ENCODE measurements around the gene UTP14A. TPM values are rescaled to one million over a fixed set of nuclear protein-coding genes. Genes with fewer than 3 reads are reported as not detected.

UTP14A gene
- total and polyA plus RNA-seq, 2 experiments from 2014 or later = 8.7 to 11.4 TPM

- TF ChIP-seq EZH2 (IDR thresholded peaks at IDR 0.05; ENCODE audit: borderline replicate concordance) = no peak
- no peak for TF ChIP-seq EZH2phosphoT487 (IDR thresholded peaks at IDR 0.05; ENCODE audit: low read depth, severe bottlenecking, unreplicated experiment)
- no peaks in the 10 kb centered on the region for H4K20me1 ChIP-seq (ENCODE audit: insufficient read depth, poor library complexity, severe bottlenecking)
- H3K36me3 ChIP-seq (replicated peaks; ENCODE audit: insufficient read depth, low read depth) = no peaks in the 10 kb centered on the region
- peaks cover 10% of the 10 kb centered on the region for H3K27me3 ChIP-seq
- H3K4me3 ChIP-seq = no peak overlapping the region
- no peaks in the 10 kb centered on the region for H3K79me2 ChIP-seq
- H3K9me3 ChIP-seq (ENCODE audit: low read depth) = no peaks in the 10 kb centered on the region
- peak overlapping the region; percentile 40 for H2AFZ ChIP-seq
- H3K4me2 ChIP-seq = peak overlapping the region; percentile 80
- no peak overlapping the region for H3K27ac ChIP-seq
- peak; percentile 22 for DNase-seq (ENCODE audit: low spot score)
- 45% methylated on average over 41 of the region's 47 CpGs for WGBS (ENCODE audit: low lambda C conversion rate, missing lambda C conversion rate)
- no peaks in the 10 kb centered on the region for H3K4me1 ChIP-seq (ENCODE audit: insufficient read depth)
- no peaks in the 10 kb centered on the region for H3K9me2 ChIP-seq (replicated peaks; ENCODE audit: insufficient read depth)
Measured at GRCh38 chrX:129932821-129933321, 26.9 kb downstream of the UTP14A start.

DNA sequence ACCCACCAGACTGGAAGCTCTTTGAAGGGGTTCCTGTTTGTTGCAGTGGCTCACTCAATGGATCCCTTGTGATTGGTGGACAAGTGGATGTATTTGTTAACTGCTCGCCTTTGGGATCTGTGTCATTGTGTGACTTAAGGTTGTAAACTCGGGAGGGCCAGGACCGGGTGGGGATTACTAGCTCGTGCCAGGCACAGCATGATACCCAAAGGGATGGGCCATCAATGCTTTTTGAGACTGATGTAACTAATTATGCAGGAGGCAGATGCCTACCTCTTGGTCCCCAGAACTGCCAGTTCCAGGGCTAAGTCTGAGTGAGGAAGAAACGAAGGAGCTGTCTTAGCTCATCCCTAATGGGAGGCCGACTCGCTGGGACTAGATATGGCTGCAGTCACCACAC is 27.7 kb downstream of the UTP14A start:
- H3K4me1 ChIP-seq (ENCODE audit: insufficient read depth) = no peaks in the 10 kb centered on the region
- no peak overlapping the region for H3K4me3 ChIP-seq
- H4K20me1 ChIP-seq (ENCODE audit: insufficient read depth, poor library complexity, severe bottlenecking) = no peaks in the 10 kb centered on the region
- no peak overlapping the region for H3K27ac ChIP-seq
- no peaks in the 10 kb centered on the region for H3K9me2 ChIP-seq (replicated peaks; ENCODE audit: insufficient read depth)
- peak; percentile 24 for DNase-seq (ENCODE audit: low spot score)
- 53% methylated on average over 7 of the region's 7 CpGs for WGBS (ENCODE audit: low lambda C conversion rate, missing lambda C conversion rate)
- H3K36me3 ChIP-seq (replicated peaks; ENCODE audit: insufficient read depth, low read depth) = no peaks in the 10 kb centered on the region
- H3K9me3 ChIP-seq (ENCODE audit: low read depth) = no peaks in the 10 kb centered on the region
- H3K27me3 ChIP-seq = peaks cover 10% of the 10 kb centered on the region
- H3K79me2 ChIP-seq = no peaks in the 10 kb centered on the region
- TF ChIP-seq, protein P1, sequence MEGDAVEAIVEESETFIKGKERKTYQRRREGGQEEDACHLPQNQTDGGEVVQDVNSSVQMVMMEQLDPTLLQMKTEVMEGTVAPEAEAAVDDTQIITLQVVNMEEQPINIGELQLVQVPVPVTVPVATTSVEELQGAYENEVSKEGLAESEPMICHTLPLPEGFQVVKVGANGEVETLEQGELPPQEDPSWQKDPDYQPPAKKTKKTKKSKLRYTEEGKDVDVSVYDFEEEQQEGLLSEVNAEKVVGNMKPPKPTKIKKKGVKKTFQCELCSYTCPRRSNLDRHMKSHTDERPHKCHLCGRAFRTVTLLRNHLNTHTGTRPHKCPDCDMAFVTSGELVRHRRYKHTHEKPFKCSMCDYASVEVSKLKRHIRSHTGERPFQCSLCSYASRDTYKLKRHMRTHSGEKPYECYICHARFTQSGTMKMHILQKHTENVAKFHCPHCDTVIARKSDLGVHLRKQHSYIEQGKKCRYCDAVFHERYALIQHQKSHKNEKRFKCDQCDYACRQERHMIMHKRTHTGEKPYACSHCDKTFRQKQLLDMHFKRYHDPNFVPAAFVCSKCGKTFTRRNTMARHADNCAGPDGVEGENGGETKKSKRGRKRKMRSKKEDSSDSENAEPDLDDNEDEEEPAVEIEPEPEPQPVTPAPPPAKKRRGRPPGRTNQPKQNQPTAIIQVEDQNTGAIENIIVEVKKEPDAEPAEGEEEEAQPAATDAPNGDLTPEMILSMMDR (IDR thresholded peaks at IDR 0.05; ENCODE audit: poor library complexity) = no peak
- H3K4me2 ChIP-seq = no peak overlapping the region
- no peak overlapping the region for H2AFZ ChIP-seq

DNA sequence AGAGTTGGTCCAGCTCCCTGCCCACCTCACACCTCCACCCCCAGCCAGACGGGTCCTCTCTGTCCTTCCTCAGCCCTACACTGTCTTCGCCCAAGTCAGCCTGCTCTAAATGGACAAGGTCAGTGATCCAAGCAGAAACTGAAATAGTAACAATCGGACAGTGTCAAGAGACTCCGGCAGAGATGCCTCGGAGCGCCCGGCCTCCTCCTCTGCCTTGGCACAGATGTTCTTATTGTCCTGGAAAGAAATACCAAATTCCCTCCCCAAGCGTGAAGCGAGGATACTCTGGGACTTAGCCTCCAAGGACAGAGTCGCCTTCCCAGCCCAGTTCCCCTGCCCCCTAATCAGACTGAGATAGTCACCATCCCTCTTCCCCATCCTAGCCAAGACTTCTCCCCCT is 28.5 kb downstream of the UTP14A start:
- H2AFZ ChIP-seq = no peak overlapping the region
- no peaks in the 10 kb centered on the region for H3K36me3 ChIP-seq (replicated peaks; ENCODE audit: insufficient read depth, low read depth)
- no peak for DNase-seq (ENCODE audit: low spot score)
- no peaks in the 10 kb centered on the region for H4K20me1 ChIP-seq (ENCODE audit: insufficient read depth, poor library complexity, severe bottlenecking)
- no peaks in the 10 kb centered on the region for H3K79me2 ChIP-seq
- 57% methylated on average over 10 of the region's 10 CpGs for WGBS (ENCODE audit: low lambda C conversion rate, missing lambda C conversion rate)
- no peak for TF ChIP-seq EZH2phosphoT487 (IDR thresholded peaks at IDR 0.05; ENCODE audit: low read depth, severe bottlenecking, unreplicated experiment)
- no peak for TF ChIP-seq EZH2 (IDR thresholded peaks at IDR 0.05; ENCODE audit: borderline replicate concordance)
- TF ChIP-seq, protein P1 (IDR thresholded peaks at IDR 0.05; ENCODE audit: poor library complexity) = no peak
- no peak overlapping the region for H3K4me3 ChIP-seq
- H3K4me1 ChIP-seq (ENCODE audit: insufficient read depth) = no peaks in the 10 kb centered on the region
- H3K27ac ChIP-seq = no peak overlapping the region
- H3K9me3 ChIP-seq (ENCODE audit: low read depth) = no peaks in the 10 kb centered on the region
- H3K4me2 ChIP-seq = no peak overlapping the region
- peaks cover 10% of the 10 kb centered on the region for H3K27me3 ChIP-seq
- no peaks in the 10 kb centered on the region for H3K9me2 ChIP-seq (replicated peaks; ENCODE audit: insufficient read depth)

GRCh38 chrX:129934952-129935351 is 29.0 kb downstream of the UTP14A start:
- no peak for DNase-seq (ENCODE audit: low spot score)
- no peak overlapping the region for H3K4me2 ChIP-seq
- no peak overlapping the region for H3K4me3 ChIP-seq
- no peaks in the 10 kb centered on the region for H3K9me2 ChIP-seq (replicated peaks; ENCODE audit: insufficient read depth)
- no peaks in the 10 kb centered on the region for H3K36me3 ChIP-seq (replicated peaks; ENCODE audit: insufficient read depth, low read depth)
- H3K4me1 ChIP-seq (ENCODE audit: insufficient read depth) = no peaks in the 10 kb centered on the region
- TF ChIP-seq EZH2 (IDR thresholded peaks at IDR 0.05; ENCODE audit: borderline replicate concordance) = no peak
- TF ChIP-seq EZH2phosphoT487 (IDR thresholded peaks at IDR 0.05; ENCODE audit: low read depth, severe bottlenecking, unreplicated experiment) = no peak
- TF ChIP-seq, protein P1 (IDR thresholded peaks at IDR 0.05; ENCODE audit: poor library complexity) = no peak
- peaks cover 10% of the 10 kb centered on the region for H3K27me3 ChIP-seq
- H3K27ac ChIP-seq = no peak overlapping the region
- no peaks in the 10 kb centered on the region for H4K20me1 ChIP-seq (ENCODE audit: insufficient read depth, poor library complexity, severe bottlenecking)
- no peak overlapping the region for H2AFZ ChIP-seq
- H3K9me3 ChIP-seq (ENCODE audit: low read depth) = no peaks in the 10 kb centered on the region
- 47% methylated on average over 5 of the region's 5 CpGs for WGBS (ENCODE audit: low lambda C conversion rate, missing lambda C conversion rate)
- H3K79me2 ChIP-seq = no peaks in the 10 kb centered on the region

Measured in hepatocyte (in vitro differentiated cells).